Measurements from ENCODE around the gene SLC22A23.

SLC22A23 gene

GRCh38 chr6:3336859-3337515 is 119.9 kb downstream of the SLC22A23 start:
- no peak for FAIRE-seq
- no peak for DNase-seq (ENCODE audit: low spot score)

- FAIRE-seq, result no peak
Measured at GRCh38 chr6:3336066-3336786, 120.6 kb downstream of the SLC22A23 start.

DNA sequence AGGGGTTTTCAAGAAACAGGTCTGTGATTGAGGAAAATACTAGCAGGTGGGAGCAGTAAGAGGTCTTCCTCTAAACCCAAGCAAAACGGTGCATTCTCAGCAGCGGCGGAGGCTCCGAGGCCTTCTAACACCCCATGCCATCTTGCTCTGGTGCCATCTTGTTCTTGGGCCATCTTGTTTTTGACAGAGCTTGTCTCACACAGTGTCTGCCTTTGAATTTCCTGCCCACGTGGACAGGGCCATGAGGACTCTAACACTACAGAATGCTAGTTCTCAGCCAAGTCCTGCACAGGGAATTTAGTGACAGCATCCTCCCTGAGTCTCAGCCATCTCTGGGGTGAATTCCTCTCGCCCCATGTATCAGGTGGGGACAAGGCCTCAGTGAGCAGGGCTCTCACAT is 121.7 kb downstream of the SLC22A23 start:
- no peak for DNase-seq (ENCODE audit: low spot score)
- FAIRE-seq, result no peak

More at GRCh38 chr6:3336066-3336786, 120.6 kb downstream of the SLC22A23 start:
- no peak for DNase-seq (ENCODE audit: low spot score)

DNA sequence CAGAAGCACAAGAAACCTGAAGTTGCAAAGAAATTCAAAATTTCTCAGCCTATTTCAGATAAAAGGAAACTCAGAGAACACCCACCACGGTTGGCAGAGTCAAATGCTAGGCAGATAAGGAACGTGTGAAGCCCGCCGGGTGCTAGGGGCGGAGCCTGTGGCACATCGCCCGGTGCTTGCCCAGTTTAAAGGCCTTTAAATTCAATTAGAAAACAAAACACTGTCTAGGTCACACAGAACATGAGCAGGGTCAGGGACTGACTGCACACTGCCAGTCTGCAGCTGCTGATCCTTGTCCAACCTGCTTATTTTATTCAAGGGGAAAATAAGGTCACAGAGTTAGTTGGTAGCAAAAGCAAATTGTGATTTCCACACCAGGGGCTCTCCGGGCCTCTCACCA is 122.3 kb downstream of the SLC22A23 start:
- DNase-seq (ENCODE audit: low spot score), result no peak

DNA sequence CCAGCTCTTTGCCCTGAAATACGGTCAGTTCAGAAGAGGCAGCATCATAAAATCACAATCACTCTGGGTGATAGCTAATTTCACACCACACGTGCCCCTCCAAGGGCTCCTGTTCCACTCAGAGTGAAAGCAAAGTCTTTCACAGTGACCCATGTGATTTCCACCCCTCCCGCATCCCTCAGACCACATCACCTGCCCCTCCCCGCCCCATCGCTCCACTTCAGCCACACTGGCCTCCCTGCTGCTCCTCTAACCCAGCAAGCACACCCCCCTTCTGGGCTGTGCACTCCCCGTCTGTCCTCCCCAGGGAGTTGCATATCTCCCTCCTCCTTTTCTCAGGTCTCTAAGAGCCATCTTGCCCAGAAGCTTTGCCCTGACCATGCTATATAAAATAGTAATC is 123.6 kb downstream of the SLC22A23 start:
- no peak for FAIRE-seq

More for the DNA sequence above, 122.3 kb downstream of the SLC22A23 start:
- no peak for FAIRE-seq

DNA sequence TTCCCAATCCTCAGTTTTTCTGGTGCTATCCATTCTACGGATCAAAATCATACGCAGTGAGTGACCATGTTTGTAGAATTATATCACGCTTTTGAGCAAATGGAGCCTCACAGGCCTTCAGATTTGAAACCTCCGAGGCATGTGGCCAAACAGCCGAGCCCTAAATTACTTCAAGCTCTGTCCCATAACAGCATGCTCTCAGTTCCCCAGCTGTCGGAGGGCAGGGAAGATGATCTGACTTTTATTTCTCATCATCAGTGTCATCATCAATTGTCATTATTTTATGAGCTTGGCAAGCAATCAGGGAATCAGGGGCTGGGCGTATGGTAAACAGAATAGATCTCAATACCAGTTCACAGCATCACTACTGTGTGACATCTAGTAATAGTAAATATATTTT is 124.9 kb downstream of the SLC22A23 start:
- DNase-seq (ENCODE audit: low spot score) (no peak), FAIRE-seq (no peak)

More for the DNA sequence above, 123.6 kb downstream of the SLC22A23 start:
- DNase-seq (ENCODE audit: low spot score), result no peak

DNA sequence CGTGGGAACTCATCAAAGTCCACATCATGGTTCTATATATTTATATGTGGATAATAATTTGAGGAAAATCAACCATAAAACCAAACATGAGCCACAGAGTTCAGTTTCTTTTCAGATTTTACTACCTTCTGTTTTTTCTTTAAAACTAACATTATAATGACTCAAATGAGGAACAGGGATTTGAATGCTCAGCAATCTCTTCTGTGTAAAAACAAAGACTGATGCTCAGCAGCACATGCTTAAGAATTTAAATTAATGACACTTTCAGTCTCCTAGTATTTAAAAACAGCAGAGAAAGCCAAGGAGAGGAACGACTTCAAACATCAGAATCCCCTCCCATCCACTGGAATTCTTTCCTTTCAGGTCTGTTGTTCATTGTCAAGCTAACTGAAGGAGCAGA is 125.4 kb downstream of the SLC22A23 start:
- DNase-seq (ENCODE audit: low spot score) (no peak), FAIRE-seq (no peak)

DNA sequence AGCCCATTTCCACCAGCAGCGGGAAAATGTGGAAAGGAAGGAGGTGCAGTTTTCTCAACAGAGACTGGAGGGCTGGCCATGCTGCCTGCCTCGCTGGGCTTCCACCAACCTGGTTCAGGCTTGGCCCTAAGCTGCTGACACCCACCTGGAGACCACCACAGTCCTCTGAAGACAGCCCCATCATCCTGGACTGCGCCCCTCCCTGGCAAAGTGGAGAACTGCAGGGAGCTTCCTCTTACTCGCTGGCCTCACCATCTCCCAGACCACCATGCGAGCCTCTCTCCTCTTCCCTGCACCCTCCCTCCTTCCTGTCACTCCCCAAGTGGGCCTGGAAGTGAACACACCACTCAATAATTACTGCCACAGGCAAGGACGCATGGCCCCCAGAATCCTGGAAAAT is 126.7 kb downstream of the SLC22A23 start:
- FAIRE-seq (no peak), DNase-seq (ENCODE audit: low spot score) (no peak)

- FAIRE-seq, result no peak
- no peak for DNase-seq (ENCODE audit: low spot score)
Measured at GRCh38 chr6:3329393-3330051, 127.3 kb downstream of the SLC22A23 start.

- DNase-seq (ENCODE audit: low spot score) (no peak), FAIRE-seq (no peak)
Measured at GRCh38 chr6:3328796-3329195, 128.1 kb downstream of the SLC22A23 start.

- DNase-seq (ENCODE audit: low spot score) (no peak), FAIRE-seq (no peak)
Measured at GRCh38 chr6:3328145-3328544, 128.7 kb downstream of the SLC22A23 start.

DNA sequence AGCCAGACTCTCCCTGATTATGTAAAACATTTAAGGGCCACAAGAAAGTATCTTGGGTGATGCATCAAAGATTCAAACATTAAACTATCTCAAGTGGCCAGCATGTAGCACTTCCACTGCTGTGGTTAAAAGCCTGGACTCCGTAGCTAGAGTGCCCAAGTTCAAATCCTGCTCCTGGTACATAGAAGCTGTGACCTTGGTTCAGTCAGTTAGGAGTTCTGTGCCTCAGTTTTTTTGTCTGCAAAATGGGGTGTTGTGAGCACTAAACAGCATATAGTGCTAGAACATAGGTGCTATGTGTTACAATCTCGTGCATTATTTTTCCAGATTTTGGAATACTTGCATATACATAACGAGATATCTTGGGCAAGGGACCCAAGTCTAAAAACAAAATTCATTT is 129.4 kb downstream of the SLC22A23 start:
- FAIRE-seq (no peak), DNase-seq (ENCODE audit: low spot score) (no peak)

DNA sequence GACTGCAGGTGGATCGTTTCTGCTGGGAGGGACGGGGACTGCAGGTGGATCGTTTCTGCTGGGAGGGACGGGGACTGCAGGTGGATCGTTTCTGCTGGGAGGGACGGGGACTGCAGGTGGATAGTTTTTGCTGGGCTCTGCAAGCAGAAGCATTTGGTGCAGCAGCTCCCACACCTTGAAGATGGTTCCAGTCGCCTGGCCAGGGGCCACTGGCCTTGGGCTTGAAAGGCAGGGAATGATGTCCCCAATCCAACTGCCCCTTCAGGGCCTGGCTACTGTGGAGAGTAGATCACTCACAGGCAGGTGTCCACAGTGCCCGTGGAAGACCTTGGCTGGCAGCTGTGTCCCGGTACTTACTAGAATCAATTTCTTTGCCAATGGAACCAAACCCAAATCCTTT is 129.9 kb downstream of the SLC22A23 start:
- no peak for FAIRE-seq

GRCh38 chr6:3326184-3326971 is 130.5 kb downstream of the SLC22A23 start:
- no peak for FAIRE-seq
- DNase-seq (ENCODE audit: low spot score), result no peak

More for the DNA sequence above, 129.9 kb downstream of the SLC22A23 start:
- DNase-seq (ENCODE audit: low spot score), result no peak

DNA sequence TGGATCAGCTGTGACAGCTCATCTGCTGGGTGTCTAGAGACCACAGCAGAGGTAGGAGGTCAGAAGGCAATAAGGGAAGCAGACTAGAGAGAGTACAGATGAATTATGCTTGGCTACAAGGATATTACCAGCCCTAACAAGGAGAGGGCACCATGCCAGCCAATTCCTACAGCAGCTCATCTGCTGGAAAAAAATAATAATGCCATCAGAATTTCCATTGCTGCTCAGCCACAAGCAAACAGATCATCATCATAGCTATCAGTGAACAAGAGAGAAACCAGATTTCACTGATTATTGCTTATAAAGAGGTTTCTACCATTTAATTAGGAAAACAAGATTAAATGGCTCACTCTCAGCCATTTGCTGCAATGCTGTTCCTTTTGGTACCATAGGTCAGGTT is 131.6 kb downstream of the SLC22A23 start:
- FAIRE-seq, result no peak
- peak; percentile 29 for DNase-seq (ENCODE audit: low spot score)

DNA sequence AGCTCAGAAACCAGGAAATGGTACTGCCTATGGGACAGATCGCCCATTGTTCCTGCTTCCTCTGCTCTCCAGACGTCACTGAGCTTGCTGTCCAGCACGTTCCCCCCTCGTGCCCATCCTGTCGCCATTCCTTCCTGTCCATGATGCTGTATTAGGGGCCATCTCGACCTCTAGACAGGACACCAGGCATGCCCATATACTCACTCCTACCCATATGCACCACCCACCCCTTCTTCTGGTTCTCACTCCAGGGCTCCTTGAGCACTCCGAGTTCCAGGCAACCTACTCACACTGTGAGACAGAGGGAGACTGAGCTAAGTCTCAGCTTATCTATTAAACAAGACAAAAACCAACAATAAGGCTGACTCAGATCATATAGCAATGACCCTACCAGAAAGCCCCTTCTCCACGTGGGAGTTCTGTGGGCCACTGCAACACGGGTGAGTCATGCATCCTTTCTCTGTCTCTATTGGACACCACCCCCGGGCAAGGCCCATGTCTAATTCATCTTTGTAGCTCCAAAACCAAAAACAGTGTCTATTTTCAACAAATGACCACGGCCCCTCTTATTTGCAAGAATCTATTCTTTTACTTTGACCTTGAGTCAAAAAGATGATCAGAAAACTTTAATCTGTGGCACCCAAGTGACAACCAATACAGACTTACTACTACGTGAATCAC is 132.4 kb downstream of the SLC22A23 start:
- DNase-seq (ENCODE audit: low spot score) (peak; percentile 95), FAIRE-seq (peak; percentile 91)

DNA sequence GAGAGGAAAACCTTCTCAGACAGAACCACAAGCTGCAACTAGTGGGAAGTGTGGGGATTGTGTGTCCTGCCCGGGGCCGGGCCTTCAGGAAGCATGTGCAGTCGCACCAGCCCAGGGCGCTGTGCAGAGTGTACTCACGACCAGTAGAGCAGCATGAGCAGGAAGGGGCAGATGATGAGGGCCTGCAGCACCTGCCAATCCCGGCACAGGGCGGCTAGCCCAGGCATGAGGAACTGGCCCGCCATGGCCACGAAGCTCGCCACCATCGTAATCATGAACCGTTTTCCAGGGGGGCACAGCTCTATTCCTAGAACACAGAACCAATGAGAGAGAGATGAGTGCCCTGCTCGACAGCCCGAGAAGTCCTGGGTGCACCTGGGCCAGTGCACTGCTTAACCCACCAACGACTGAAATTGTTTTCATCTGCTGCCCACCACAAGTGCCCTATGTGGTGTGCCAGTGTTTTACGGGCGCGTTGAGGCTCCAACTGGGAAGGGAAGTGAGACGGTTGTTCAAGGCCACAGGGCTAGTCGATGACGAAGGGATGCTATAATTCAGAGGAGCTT is 133.1 kb downstream of the SLC22A23 start:
- FAIRE-seq, result no peak

GRCh38 chr6:3323148-3323547 is 133.7 kb downstream of the SLC22A23 start:
- no peak for FAIRE-seq
- no peak for DNase-seq (ENCODE audit: low spot score)

More for the DNA sequence above, 133.1 kb downstream of the SLC22A23 start:
- DNase-seq (ENCODE audit: low spot score), result no peak

- FAIRE-seq (no peak), DNase-seq (ENCODE audit: low spot score) (no peak)
Measured at GRCh38 chr6:3322366-3322890, 134.4 kb downstream of the SLC22A23 start.

- no peak for FAIRE-seq
Measured at GRCh38 chr6:3321875-3322274, 135.0 kb downstream of the SLC22A23 start.

More at GRCh38 chr6:3321875-3322274, 135.0 kb downstream of the SLC22A23 start:
- no peak for DNase-seq (ENCODE audit: low spot score)

All from RCC 7860 (cell line).